ENCODE results near the gene ADCY10.
"Not testable (repeated sequence)": the region's sequence is repeated elsewhere in the genome, so short reads cannot be mapped to it uniquely, and the experiment has no call there.

Gene ADCY10

DNA sequence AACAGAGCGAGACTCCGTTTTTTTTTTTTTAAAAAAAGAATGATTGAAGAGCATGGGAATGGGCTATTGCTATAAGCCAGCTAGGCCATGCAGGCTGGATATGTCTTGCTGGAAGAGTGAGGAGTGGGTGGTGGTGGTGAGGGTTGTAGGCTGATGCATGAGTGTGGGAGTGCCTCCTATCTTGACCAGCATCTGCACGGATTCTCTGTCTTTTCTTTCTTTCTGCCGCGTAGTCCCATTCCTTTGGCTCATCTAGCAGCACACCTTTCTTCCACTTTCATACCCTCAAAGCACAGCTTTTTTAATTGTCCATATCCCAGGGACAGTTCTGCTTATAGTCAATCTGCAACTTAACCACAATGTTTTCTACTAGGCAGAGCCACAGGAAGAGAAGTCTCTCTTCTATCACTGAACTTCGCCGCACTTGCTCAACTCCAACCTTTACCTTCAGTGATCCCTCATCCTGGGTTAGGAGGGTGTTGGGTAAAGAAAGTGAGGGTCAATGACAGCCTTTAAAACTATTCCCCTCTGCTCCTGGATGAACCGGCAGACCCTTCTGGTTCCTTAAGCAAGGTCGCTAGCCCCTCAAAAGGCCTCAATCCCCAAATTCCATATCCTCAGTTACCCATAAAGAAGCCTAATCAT lies 15.2 kb downstream of the ADCY10 start:
- no peaks in the 10 kb centered on the region for H3K27me3 ChIP-seq (ENCODE audit: insufficient read depth, low read length)
- H4K12ac ChIP-seq (ENCODE audit: low read depth, low read length): no peak overlapping the region
- no peak for DNase-seq
- no peak overlapping the region for H2AK5ac ChIP-seq (ENCODE audit: low read length)
- no peak overlapping the region for H2AFZ ChIP-seq (ENCODE audit: insufficient read depth, low read length, poor library complexity)
- no peak overlapping the region for H3K9ac ChIP-seq (ENCODE audit: low read length)
- H4K8ac ChIP-seq (ENCODE audit: low read depth, low read length): no peak overlapping the region
- H3K4me1 ChIP-seq (ENCODE audit: control insufficient read depth in 1 of 2, insufficient read depth in 2 of 2, low read length in 2 of 2): peaks cover 0 to under 1% of the 10 kb centered on the region in 2 experiments
- no peak overlapping the region for H2BK5ac ChIP-seq (ENCODE audit: low read depth, low read length, poor library complexity)
- no peak overlapping the region for H3K23ac ChIP-seq (ENCODE audit: low read length)
- H3K79me2 ChIP-seq (ENCODE audit: control insufficient read depth, insufficient read depth, low read length, poor library complexity): peaks cover 5% of the 10 kb centered on the region
- no peak overlapping the region for H2BK12ac ChIP-seq (ENCODE audit: low read length)
- no peak overlapping the region for H2BK120ac ChIP-seq (ENCODE audit: insufficient read depth, low read length, poor library complexity)
- no peak overlapping the region for H3K18ac ChIP-seq (ENCODE audit: low read length)
- H3K9me3 ChIP-seq (ENCODE audit: insufficient read depth, low read depth, low read length): no peaks in the 10 kb centered on the region
- no CpG with 5 or more reads among the region's 9 CpGs for WGBS (ENCODE audit: extremely low coverage, insufficient coverage, insufficient read length)
- H3K27ac ChIP-seq (ENCODE audit: low read depth, low read length): no peak overlapping the region
- H4K91ac ChIP-seq (ENCODE audit: low read depth, low read length): no peak overlapping the region
- H3K4me3 ChIP-seq (ENCODE audit: low read depth, low read length): no peak overlapping the region
- no peak overlapping the region for H3K14ac ChIP-seq (ENCODE audit: low read length)
- no peak overlapping the region for H3K4me2 ChIP-seq (ENCODE audit: low read length)
- no peaks in the 10 kb centered on the region for H3K79me1 ChIP-seq (ENCODE audit: low read length)
- H3K36me3 ChIP-seq (ENCODE audit: control insufficient read depth in 1 of 2, insufficient read depth in 2 of 2, low read length in 2 of 2): peaks cover 5 to 9% of the 10 kb centered on the region in 2 experiments
- H3K4ac ChIP-seq (ENCODE audit: low read depth, low read length): no peak overlapping the region

DNA sequence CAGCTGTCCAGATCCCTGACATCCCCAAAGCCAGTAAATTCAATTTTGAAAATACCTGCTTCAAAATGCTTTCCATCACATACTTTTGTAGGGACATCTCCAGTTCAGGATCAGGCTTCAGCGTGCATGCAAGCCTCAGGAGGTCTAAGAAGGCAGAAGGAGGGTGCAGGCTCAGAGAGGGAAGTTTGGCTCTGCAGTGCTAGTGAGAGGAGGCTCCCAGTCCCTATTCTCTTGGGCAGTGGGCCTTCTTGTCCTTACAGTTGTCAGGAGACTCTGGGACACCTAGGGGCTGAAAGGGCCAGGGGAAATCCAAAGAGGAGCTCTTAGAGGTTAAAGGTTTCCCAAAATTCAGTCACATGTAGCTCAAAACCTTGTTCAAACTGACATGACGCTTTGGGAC lies 20.1 kb downstream of the ADCY10 start:
- Histone ChIP-seq H3K4me3 (ENCODE audit: low read depth, low read length) (no peak overlapping the region), H3K14ac (ENCODE audit: low read length) (no peak overlapping the region), H4K12ac (ENCODE audit: low read depth, low read length) (no peak overlapping the region), H2AFZ (ENCODE audit: insufficient read depth, low read length, poor library complexity) (no peak overlapping the region), H3K4me1 (ENCODE audit: control insufficient read depth in 1 of 2, insufficient read depth in 2 of 2, low read length in 2 of 2) (no peaks in the 10 kb centered on the region), H3K36me3 (ENCODE audit: control insufficient read depth in 1 of 2, insufficient read depth in 2 of 2, low read length in 2 of 2) (peaks cover 2 to 5% of the 10 kb centered on the region in 2 experiments), H3K9me3 (ENCODE audit: insufficient read depth, low read depth, low read length) (no peaks in the 10 kb centered on the region), H2AK5ac (ENCODE audit: low read length) (no peak overlapping the region), H4K8ac (ENCODE audit: low read depth, low read length) (no peak overlapping the region), H3K23ac (ENCODE audit: low read length) (no peak overlapping the region), H2BK5ac (ENCODE audit: low read depth, low read length, poor library complexity) (no peak overlapping the region), H2BK120ac (ENCODE audit: insufficient read depth, low read length, poor library complexity) (no peak overlapping the region), H3K18ac (ENCODE audit: low read length) (no peak overlapping the region), H3K27me3 (ENCODE audit: insufficient read depth, low read length) (no peaks in the 10 kb centered on the region), H3K9ac (ENCODE audit: low read length) (no peak overlapping the region), H3K4me2 (ENCODE audit: low read length) (no peak overlapping the region), H3K27ac (ENCODE audit: low read depth, low read length) (no peak overlapping the region), H2BK12ac (ENCODE audit: low read length) (no peak overlapping the region), H4K91ac (ENCODE audit: low read depth, low read length) (no peak overlapping the region), H3K79me2 (ENCODE audit: control insufficient read depth, insufficient read depth, low read length, poor library complexity) (peaks cover 4% of the 10 kb centered on the region), H3K4ac (ENCODE audit: low read depth, low read length) (peak overlapping the region; percentile 73), H3K79me1 (ENCODE audit: low read length) (no peaks in the 10 kb centered on the region)
- DNase-seq: no peak
- WGBS (ENCODE audit: extremely low coverage, insufficient coverage, insufficient read length): no CpG with 5 or more reads among the region's 2 CpGs

DNA sequence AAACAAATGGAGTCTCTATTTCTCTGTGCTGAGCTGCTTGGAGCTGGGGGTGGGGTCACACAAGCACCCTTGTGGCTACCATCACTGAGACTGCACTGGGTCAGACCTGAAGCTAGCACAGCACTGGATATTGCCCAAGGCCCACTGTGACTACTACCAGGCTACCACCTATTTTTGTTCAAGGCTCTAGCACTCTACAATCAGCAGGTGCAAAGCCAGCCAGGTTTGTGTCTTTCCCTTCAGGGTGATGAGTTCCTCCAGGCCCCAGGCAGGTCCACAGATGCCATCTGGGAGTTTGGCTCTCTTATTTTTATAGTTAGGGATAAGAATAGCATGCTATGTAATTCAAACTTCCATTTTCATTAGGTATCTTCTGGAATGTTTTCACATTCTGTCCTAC lies 23.5 kb downstream of the ADCY10 start:
- no peak overlapping the region for H3K27ac ChIP-seq (ENCODE audit: low read depth, low read length)
- no peak overlapping the region for H3K18ac ChIP-seq (ENCODE audit: low read length)
- no peak overlapping the region for H2BK12ac ChIP-seq (ENCODE audit: low read length)
- H4K12ac ChIP-seq (ENCODE audit: low read depth, low read length): no peak overlapping the region
- peak in 1 of 2 donors; percentile 32 for DNase-seq
- H3K36me3 ChIP-seq (ENCODE audit: control insufficient read depth in 1 of 2, insufficient read depth in 2 of 2, low read length in 2 of 2): peaks cover 3 to 6% of the 10 kb centered on the region in 2 experiments
- no peak overlapping the region for H3K9ac ChIP-seq (ENCODE audit: low read length)
- no peak overlapping the region for H3K14ac ChIP-seq (ENCODE audit: low read length)
- no peak overlapping the region for H2BK120ac ChIP-seq (ENCODE audit: insufficient read depth, low read length, poor library complexity)
- H3K4me1 ChIP-seq (ENCODE audit: control insufficient read depth in 1 of 2, insufficient read depth in 2 of 2, low read length in 2 of 2): no peaks in the 10 kb centered on the region
- H3K4me3 ChIP-seq (ENCODE audit: low read depth, low read length): no peak overlapping the region
- no peak overlapping the region for H3K23ac ChIP-seq (ENCODE audit: low read length)
- peaks cover 4% of the 10 kb centered on the region for H3K79me2 ChIP-seq (ENCODE audit: control insufficient read depth, insufficient read depth, low read length, poor library complexity)
- H2BK5ac ChIP-seq (ENCODE audit: low read depth, low read length, poor library complexity): no peak overlapping the region
- no peak overlapping the region for H2AK5ac ChIP-seq (ENCODE audit: low read length)
- peak overlapping the region; percentile 19 for H3K4ac ChIP-seq (ENCODE audit: low read depth, low read length)
- no peak overlapping the region for H4K91ac ChIP-seq (ENCODE audit: low read depth, low read length)
- no peaks in the 10 kb centered on the region for H3K9me3 ChIP-seq (ENCODE audit: insufficient read depth, low read depth, low read length)
- H4K8ac ChIP-seq (ENCODE audit: low read depth, low read length): no peak overlapping the region
- H3K79me1 ChIP-seq (ENCODE audit: low read length): no peaks in the 10 kb centered on the region
- H3K4me2 ChIP-seq (ENCODE audit: low read length): no peak overlapping the region
- no peak overlapping the region for H2AFZ ChIP-seq (ENCODE audit: insufficient read depth, low read length, poor library complexity)
- no peaks in the 10 kb centered on the region for H3K27me3 ChIP-seq (ENCODE audit: insufficient read depth, low read length)

DNA sequence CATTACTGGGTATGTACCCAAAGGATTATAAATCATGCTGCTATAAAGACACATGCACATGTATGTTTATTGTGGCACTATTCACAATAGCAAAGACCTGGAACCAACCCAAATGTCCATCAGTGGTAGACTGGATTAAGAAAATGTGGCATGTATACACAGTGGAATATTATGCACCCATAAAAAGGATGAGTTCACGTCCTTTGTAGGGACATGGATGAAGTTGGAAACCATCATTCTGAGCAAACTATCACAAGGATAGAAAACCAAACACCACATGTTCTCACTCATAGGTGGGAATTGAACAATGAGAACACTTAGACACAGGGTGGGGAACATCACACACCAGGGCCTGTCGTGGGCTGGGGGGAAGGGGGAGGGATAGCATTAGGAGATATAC lies 26.7 kb downstream of the ADCY10 start:
- H2BK120ac ChIP-seq (ENCODE audit: insufficient read depth, low read length, poor library complexity); H3K4ac ChIP-seq (ENCODE audit: low read depth, low read length); H3K36me3 ChIP-seq (ENCODE audit: control insufficient read depth in 1 of 2, insufficient read depth in 2 of 2, low read length in 2 of 2); H2AFZ ChIP-seq (ENCODE audit: insufficient read depth, low read length, poor library complexity); H3K4me3 ChIP-seq (ENCODE audit: low read depth, low read length); H3K27ac ChIP-seq (ENCODE audit: low read depth, low read length); H2BK12ac ChIP-seq (ENCODE audit: low read length); H3K79me2 ChIP-seq (ENCODE audit: control insufficient read depth, insufficient read depth, low read length, poor library complexity); H3K14ac ChIP-seq (ENCODE audit: low read length); H3K4me1 ChIP-seq (ENCODE audit: control insufficient read depth in 1 of 2, insufficient read depth in 2 of 2, low read length in 2 of 2); H3K4me2 ChIP-seq (ENCODE audit: low read length); H3K23ac ChIP-seq (ENCODE audit: low read length); H2AK5ac ChIP-seq (ENCODE audit: low read length); H4K8ac ChIP-seq (ENCODE audit: low read depth, low read length); H3K27me3 ChIP-seq (ENCODE audit: insufficient read depth, low read length); DNase-seq; H3K79me1 ChIP-seq (ENCODE audit: low read length); H4K12ac ChIP-seq (ENCODE audit: low read depth, low read length); H3K9ac ChIP-seq (ENCODE audit: low read length); H3K18ac ChIP-seq (ENCODE audit: low read length); H3K9me3 ChIP-seq (ENCODE audit: insufficient read depth, low read depth, low read length); H2BK5ac ChIP-seq (ENCODE audit: low read depth, low read length, poor library complexity); H4K91ac ChIP-seq (ENCODE audit: low read depth, low read length): not testable (repeated sequence)
- WGBS (ENCODE audit: extremely low coverage, insufficient coverage, insufficient read length): no CpG with 5 or more reads among the region's 2 CpGs

Data from trophoblast cell (in vitro differentiated cells and primary cell).